HEK293 (cell line): ENCODE measurements around the gene IL2RG.

Experiments
- CTCF ChIA-PET: fragments of 350-600 bp; formaldehyde crosslinking; extraction: SDS; loops from one replicate; lab custom pipeline; 2021; ENCODE audit warnings: antibody characterized with exemption; lab: Yijun Ruan, JAX
- POLR2A ChIA-PET: fragments of 300-600 bp; formaldehyde crosslinking; extraction: SDS; loops from one replicate; lab custom pipeline; 2020; ENCODE audit warnings: antibody characterized with exemption, inconsistent platforms; lab: Yijun Ruan, JAX
- H3K27ac ChIP-seq: fragments of 200-500 bp; sonication (Bioruptor generic); 2 replicates; pipeline ENCODE4 v1.5.1; 2014; ENCODE audit warnings: low read depth, low read length, control low read depth, inconsistent platforms; ENCODE audit errors: extremely low read depth
- H3K36me3 ChIP-seq, 2 experiments: fragments of 200-500 bp in 1 of 2; sonication (Bioruptor generic) in 1 of 2; 1 replicate in 1 of 2; 2 replicates in 1 of 2; pipeline ENCODE4 v1.5.1; 2014 to 2017; ENCODE audit warnings: inconsistent platforms in 2 of 2, low read length in 2 of 2; ENCODE audit not compliant: control insufficient read depth in 2 of 2, insufficient read depth in 1 of 2
- H3K4me1 ChIP-seq: fragments of 200-500 bp; sonication (Bioruptor generic); 2 replicates; pipeline ENCODE4 v1.5.1; 2014; ENCODE audit warnings: mild to moderate bottlenecking, low read length, inconsistent platforms; ENCODE audit not compliant: control insufficient read depth, insufficient read depth
- H3K4me3 ChIP-seq: 2 replicates; pipeline ENCODE4 v1.5.1; 2011; ENCODE audit warnings: low read depth, mild to moderate bottlenecking, control low read depth, low read length, moderate library complexity
- H3K9me3 ChIP-seq: fragments of 200-500 bp; sonication (Bioruptor generic); 2 replicates; pipeline ENCODE4 v1.5.1; 2014; ENCODE audit warnings: low read depth, low read length, inconsistent platforms; ENCODE audit not compliant: control insufficient read depth, insufficient read depth
- HOXC10 ChIP-seq: sonication (generic); formaldehyde crosslinking; IDR thresholded peaks from 2 replicates; pipeline ENCODE4 v1.8.1; 2023; ENCODE audit warnings: mild to moderate bottlenecking, missing genetic modification reagents
- KLF8 ChIP-seq: fragments of 450-650 bp; formaldehyde crosslinking; IDR thresholded peaks from 2 replicates; pipeline ENCODE4 v1.5.1; 2016; ENCODE audit warnings: missing biosample characterization, missing genetic modification characterization
- OVOL3 ChIP-seq: fragments of 450-650 bp; formaldehyde crosslinking; IDR thresholded peaks from 2 replicates; pipeline ENCODE4 v1.5.1; 2016; ENCODE audit warnings: missing biosample characterization, missing genetic modification characterization
- PRDM1 ChIP-seq: fragments of 450-650 bp; formaldehyde crosslinking; IDR thresholded peaks from 2 replicates; pipeline ENCODE4; 2016; ENCODE audit warnings: missing biosample characterization, missing genetic modification characterization
- PRDM10 ChIP-seq: fragments of 450-650 bp; formaldehyde crosslinking; IDR thresholded peaks from 2 replicates; pipeline ENCODE4 v1.5.1; 2016; ENCODE audit warnings: missing biosample characterization, missing genetic modification characterization
- PRDM4 ChIP-seq: fragments of 450-650 bp; formaldehyde crosslinking; IDR thresholded peaks from 2 replicates; pipeline ENCODE4 v1.5.1; 2017; ENCODE audit warnings: missing biosample characterization, missing genetic modification characterization
- ZBTB11 ChIP-seq: fragments of 450-650 bp; formaldehyde crosslinking; conservative IDR thresholded peaks from 2 replicates; pipeline ENCODE4 v1.5.1; 2016; ENCODE audit warnings: low read depth, missing biosample characterization, missing genetic modification characterization
- ZBTB20 ChIP-seq: fragments of 450-650 bp; formaldehyde crosslinking; IDR thresholded peaks from 2 replicates; pipeline ENCODE4 v1.5.1; 2016; ENCODE audit warnings: missing biosample characterization, missing genetic modification characterization
- ZBTB48 ChIP-seq: fragments of 450-650 bp; formaldehyde crosslinking; IDR thresholded peaks from 2 replicates; pipeline ENCODE4 v1.5.1; 2016; ENCODE audit warnings: missing biosample characterization, missing genetic modification characterization
- ZBTB6 ChIP-seq: fragments of 450-650 bp; formaldehyde crosslinking; IDR thresholded peaks from 2 replicates; pipeline ENCODE4 v1.5.1; 2017; ENCODE audit warnings: missing biosample characterization, missing genetic modification characterization
- ZFHX2 ChIP-seq: fragments of 450-650 bp; formaldehyde crosslinking; conservative IDR thresholded peaks from 2 replicates; pipeline ENCODE4 v1.5.1; 2016; ENCODE audit warnings: missing biosample characterization, missing genetic modification characterization
- ZFP69B ChIP-seq: fragments of 450-650 bp; formaldehyde crosslinking; IDR thresholded peaks from 2 replicates; pipeline ENCODE4 v1.5.1; 2016; ENCODE audit warnings: missing biosample characterization, missing genetic modification characterization
- ZNF19 ChIP-seq: fragments of 450-650 bp; formaldehyde crosslinking; IDR thresholded peaks from 2 replicates; pipeline ENCODE4; 2016; ENCODE audit warnings: missing biosample characterization, missing genetic modification characterization, low read depth
- ZNF223 ChIP-seq: fragments of 450-650 bp; formaldehyde crosslinking; IDR thresholded peaks from 2 replicates; pipeline ENCODE4 v1.5.1; 2016; ENCODE audit warnings: missing biosample characterization, missing genetic modification characterization
- ZNF335 ChIP-seq: fragments of 450-650 bp; formaldehyde crosslinking; conservative IDR thresholded peaks from 2 replicates; pipeline ENCODE4 v1.5.1; 2016; ENCODE audit warnings: missing biosample characterization, missing genetic modification characterization
- ZNF362 ChIP-seq: fragments of 450-650 bp; formaldehyde crosslinking; IDR thresholded peaks from 2 replicates; pipeline ENCODE4 v1.5.1; 2016; ENCODE audit warnings: missing biosample characterization, missing genetic modification characterization
- ZNF426 ChIP-seq: fragments of 450-650 bp; formaldehyde crosslinking; IDR thresholded peaks from 2 replicates; pipeline ENCODE4 v1.5.1; 2017; ENCODE audit warnings: missing biosample characterization, missing genetic modification characterization, mild to moderate bottlenecking, inconsistent platforms, moderate library complexity
- ZNF514 ChIP-seq: fragments of 450-650 bp; formaldehyde crosslinking; IDR thresholded peaks from 2 replicates; pipeline ENCODE4 v1.5.1; 2016; ENCODE audit warnings: missing biosample characterization, missing genetic modification characterization
- ZNF529 ChIP-seq: fragments of 450-650 bp; formaldehyde crosslinking; IDR thresholded peaks from 2 replicates; pipeline ENCODE4 v1.5.1; 2017; ENCODE audit warnings: missing genetic modification characterization, missing biosample characterization; ENCODE audit not compliant: insufficient replicate concordance
- ZNF560 ChIP-seq: fragments of 450-650 bp; formaldehyde crosslinking; IDR thresholded peaks from 2 replicates; pipeline ENCODE4 v1.5.1; 2017; ENCODE audit warnings: missing biosample characterization, missing genetic modification characterization, borderline replicate concordance
- ZNF626 ChIP-seq: fragments of 450-650 bp; sonication (Bioruptor Pico); formaldehyde crosslinking; IDR thresholded peaks from 2 replicates; pipeline ENCODE4 v1.5.1; 2018; ENCODE audit warnings: missing biosample characterization, missing genetic modification characterization, inconsistent platforms
- ZNF704 ChIP-seq: fragments of 450-650 bp; formaldehyde crosslinking; IDR thresholded peaks from 2 replicates; pipeline ENCODE4 v1.5.1; 2016; ENCODE audit warnings: missing biosample characterization, missing genetic modification characterization
- ZNF76 ChIP-seq: fragments of 450-650 bp; formaldehyde crosslinking; IDR thresholded peaks from 2 replicates; pipeline ENCODE4; 2016; ENCODE audit warnings: low read depth, missing biosample characterization, missing genetic modification characterization, borderline replicate concordance

Gene IL2RG

GRCh38 chrX:71095981-71096759 is 15.2 kb downstream of the IL2RG start (continued):
- TF ChIP-seq ZBTB11 (tag by site-specific recombination) (no peak; the same call in 1 of the 2 replicates), PRDM1 (tag by site-specific recombination) (no peak), ZNF529 (tag by site-specific recombination) (no peak), KLF8 (no peak), ZNF560 (tag by site-specific recombination) (no peak), ZNF626 (tag by site-specific recombination) (no peak), PRDM10 (tag by site-specific recombination) (peak; percentile 55; the same call in 1 of the 2 replicates), ZBTB20 (peak; percentile 73), PRDM4 (no peak), ZNF704 (no peak), HOXC10 (CRISPR knock-in tag) (no peak)

GRCh38 chrX:71095555-71095980 is 15.8 kb downstream of the IL2RG start, which contains the start of gene FOXO4:
Gene FOXO4, plus strand, starts transcription at chrX:71095851. Its CDS starts 678 bp downstream, at chrX:71096529.
- H3K4me1 ChIP-seq = peaks cover 3% of the 10 kb centered on the region; the same call in 1 of the 2 replicates
- peak within 1 kb of the TSS; percentile 44 for H3K4me3 ChIP-seq
- POLR2A ChIA-PET = interaction anchor here (0.9 kb wide), 1 partner anchor 22 kb away, joined by 9 read pairs; the partner anchor contains the start of gene MED12
- H3K27ac ChIP-seq = peak within 1 kb of the TSS; percentile 34; the same call in 1 of the 2 replicates
- no peaks in the 10 kb centered on the region for H3K9me3 ChIP-seq
- CTCF ChIA-PET = interaction anchor here (0.6 to 0.7 kb wide), 2 partner anchors 23 to 821 kb away, joined by 3 read pairs; partner anchors contain the start of gene MED12
- peaks cover 0 to 1% of the 10 kb centered on the region in 2 experiments; a peak in 2 of 3 replicates for H3K36me3 ChIP-seq
- TF ChIP-seq ZNF76 (tag by site-specific recombination) (peak; percentile 89), ZNF426 (tag by site-specific recombination) (no peak), ZFP69B (tag by site-specific recombination) (no peak), ZNF335 (tag by site-specific recombination) (peak; percentile 68), ZFHX2 (tag by site-specific recombination) (no peak), ZBTB6 (no peak), OVOL3 (tag by site-specific recombination) (0 out of 2 replicates have a peak, but pooled peaks have one; percentile 13), ZNF19 (no peak), ZNF362 (no peak), ZNF514 (no peak), ZBTB48 (tag by site-specific recombination) (no peak), ZNF223 (tag by site-specific recombination) (no peak)
